Omental fat pad (tissue), 4 donors: ENCODE results near the gene PLCD1. TPM values are rescaled to one million over a fixed set of nuclear protein-coding genes. Genes with fewer than 3 reads are reported as not detected.

Source experiments
- ATAC-seq: fragments of 150-250 bp; one replicate; pipeline ENCODE4 v1.9.1; 2016; ENCODE audit warnings: mild to moderate bottlenecking, moderate library complexity; ENCODE audit not compliant: low FRiP score
- DNase-seq: peaks from one replicate; pipeline ENCODE4 v3.0.0-alpha.2; 2019; ENCODE audit warnings: low spot score
- total RNA-seq, 4 donors: library from RNA; depleted of rRNA; stranded (reverse); fragments of >200 nt; gene quantifications; one replicate each; pipeline ENCODE4 v1.1.0, GENCODE V29; 2016
- TF ChIP-seq, protein P1 (sequence below), 3 donors: fragments of 450-650 bp; IDR thresholded peaks; one replicate each; pipeline ENCODE4 v1.5.1; 2016 to 2017; ENCODE audit warnings: antibody characterized with exemption in 3 of 3, mild to moderate bottlenecking in 3 of 3, moderate library complexity in 2 of 3

PLCD1 gene
- total RNA-seq, 4 donors from 2014 or later = 12.5 to 24.4 (median 19.0) TPM

- TF ChIP-seq, protein P1, sequence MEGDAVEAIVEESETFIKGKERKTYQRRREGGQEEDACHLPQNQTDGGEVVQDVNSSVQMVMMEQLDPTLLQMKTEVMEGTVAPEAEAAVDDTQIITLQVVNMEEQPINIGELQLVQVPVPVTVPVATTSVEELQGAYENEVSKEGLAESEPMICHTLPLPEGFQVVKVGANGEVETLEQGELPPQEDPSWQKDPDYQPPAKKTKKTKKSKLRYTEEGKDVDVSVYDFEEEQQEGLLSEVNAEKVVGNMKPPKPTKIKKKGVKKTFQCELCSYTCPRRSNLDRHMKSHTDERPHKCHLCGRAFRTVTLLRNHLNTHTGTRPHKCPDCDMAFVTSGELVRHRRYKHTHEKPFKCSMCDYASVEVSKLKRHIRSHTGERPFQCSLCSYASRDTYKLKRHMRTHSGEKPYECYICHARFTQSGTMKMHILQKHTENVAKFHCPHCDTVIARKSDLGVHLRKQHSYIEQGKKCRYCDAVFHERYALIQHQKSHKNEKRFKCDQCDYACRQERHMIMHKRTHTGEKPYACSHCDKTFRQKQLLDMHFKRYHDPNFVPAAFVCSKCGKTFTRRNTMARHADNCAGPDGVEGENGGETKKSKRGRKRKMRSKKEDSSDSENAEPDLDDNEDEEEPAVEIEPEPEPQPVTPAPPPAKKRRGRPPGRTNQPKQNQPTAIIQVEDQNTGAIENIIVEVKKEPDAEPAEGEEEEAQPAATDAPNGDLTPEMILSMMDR (IDR thresholded peaks at IDR 0.05) = no peak
- ATAC-seq (no peak), DNase-seq (no peak)
Measured at GRCh38 chr3:38032328-38032865, 3.0 kb upstream of the PLCD1 start.

GRCh38 chr3:38031022-38031994 is 1.9 kb upstream of the PLCD1 start:
- TF ChIP-seq, protein P1 (IDR thresholded peaks at IDR 0.05) = no peak
- DNase-seq (peak; percentile 51), ATAC-seq (peak; percentile 80)

GRCh38 chr3:38030126-38031021 is 932 bp upstream of the PLCD1 start:
- TF ChIP-seq, protein P1 (IDR thresholded peaks at IDR 0.05) = no peak
- no peak for ATAC-seq
- no peak for DNase-seq

DNA sequence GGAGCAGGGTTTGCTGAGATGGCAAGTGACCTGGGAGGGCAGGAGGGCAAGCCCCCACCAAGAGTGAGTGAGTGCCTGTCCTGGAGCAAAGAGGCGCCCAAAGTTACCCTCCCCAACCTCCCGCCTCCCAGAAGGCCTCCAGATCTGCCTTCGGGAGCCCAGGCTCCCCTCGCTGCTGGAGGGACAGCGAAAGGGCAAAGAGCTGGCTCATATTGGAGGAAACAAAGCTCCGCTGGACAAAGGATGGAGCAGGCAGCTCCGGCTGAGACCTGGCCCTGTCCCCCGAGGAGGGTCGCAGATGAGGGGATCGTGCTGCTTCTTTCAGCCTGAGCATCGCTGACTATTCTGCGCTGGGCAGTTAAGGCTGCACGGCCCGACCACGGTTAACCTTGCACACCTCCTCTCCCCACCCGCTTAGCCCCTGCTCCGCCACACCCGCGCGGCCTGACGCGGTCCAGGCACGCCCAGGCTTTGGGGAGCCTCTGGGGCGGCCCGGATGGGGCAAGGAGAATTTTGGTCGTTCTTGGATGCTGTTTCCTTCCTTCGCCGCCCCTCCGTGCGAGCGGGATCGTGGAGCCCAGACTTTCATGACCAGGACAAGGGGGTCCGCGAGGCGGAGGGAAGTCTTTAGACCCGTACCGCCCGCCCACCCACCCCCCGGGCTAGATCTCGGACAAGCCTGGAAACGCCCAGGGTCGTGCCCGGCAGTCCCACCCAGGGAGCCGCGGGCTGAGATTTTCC is 651 bp downstream of the PLCD1 start:
- ATAC-seq (no peak), DNase-seq (no peak)
- TF ChIP-seq, protein P1 (IDR thresholded peaks at IDR 0.05) = no peak

GRCh38 chr3:38027466-38028465 is 1.7 kb downstream of the PLCD1 start:
- TF ChIP-seq, protein P1 (IDR thresholded peaks at IDR 0.05) = no peak
- ATAC-seq (no peak), DNase-seq (no peak)
